ENCODE measurements around the gene AMN.

The AMN gene

GRCh38 chr14:102899516-102899900, 23.0 kb upstream of the AMN start:
- no peak for DNase-seq

DNA sequence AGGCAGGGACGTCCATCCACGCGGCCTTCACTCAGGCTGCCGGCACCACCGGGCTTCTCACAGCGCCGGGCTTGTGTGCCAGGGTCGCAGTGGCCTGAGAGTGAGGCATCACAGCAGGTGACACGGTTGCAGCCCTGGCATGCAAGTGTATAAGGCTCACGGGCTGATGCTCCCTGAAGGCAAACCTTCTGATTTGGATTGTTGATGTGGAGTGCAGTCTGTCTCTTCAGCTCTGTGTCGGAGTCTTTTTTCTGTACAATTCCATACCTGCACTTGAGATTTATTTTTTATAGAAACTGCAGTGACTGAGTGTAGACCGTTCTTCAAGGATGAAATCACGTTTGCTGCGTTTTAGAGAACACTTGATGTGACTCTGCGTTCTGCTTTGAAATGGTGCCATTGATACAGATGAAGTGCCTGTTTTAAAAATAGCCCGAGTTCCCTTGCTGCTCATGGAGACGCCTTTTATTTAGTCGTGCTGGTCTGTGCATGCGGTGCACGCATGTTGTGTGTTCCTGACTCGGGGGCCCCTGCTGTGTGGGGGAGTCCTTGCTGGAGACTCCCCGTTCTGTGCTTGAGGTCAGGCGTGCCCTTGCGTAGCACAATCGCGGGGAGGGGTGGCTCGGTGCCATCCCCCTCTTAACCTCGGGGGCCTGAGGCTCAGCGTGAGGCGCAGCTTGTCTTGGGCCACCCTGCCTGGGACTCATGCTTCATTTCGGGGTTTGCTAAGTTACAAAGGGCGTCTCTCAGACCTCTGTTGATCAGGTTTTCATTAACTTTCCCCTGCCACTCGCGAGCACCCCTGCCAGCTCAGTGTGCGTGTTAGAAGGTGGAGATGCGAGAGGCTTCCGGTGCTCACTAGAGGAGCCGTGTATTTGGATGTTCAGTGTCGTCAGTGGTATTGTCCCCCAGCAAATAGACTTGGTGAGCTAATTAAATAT, 21.6 kb upstream of the AMN start:
- DNase-seq = no peak

DNA sequence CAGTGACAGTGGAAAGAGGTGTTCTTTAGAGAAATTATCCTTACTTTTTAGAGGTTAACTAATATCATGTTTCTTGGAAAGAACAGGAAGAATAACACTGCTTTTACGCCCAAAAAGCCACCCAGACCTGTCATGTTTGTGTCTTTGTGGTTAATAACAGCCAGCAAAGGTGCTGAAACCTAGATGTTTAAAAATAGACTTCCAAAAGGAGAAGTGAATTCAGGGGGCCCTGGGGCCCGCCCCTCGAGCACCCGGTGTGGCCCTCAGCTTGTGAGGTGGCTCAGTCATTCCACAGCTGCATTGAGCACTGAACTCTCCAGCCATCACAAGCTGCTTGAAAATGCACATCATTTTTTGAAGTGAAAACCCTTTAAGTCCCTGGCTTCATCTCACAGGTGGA, 20.8 kb upstream of the AMN start:
- no peak for DNase-seq

DNA sequence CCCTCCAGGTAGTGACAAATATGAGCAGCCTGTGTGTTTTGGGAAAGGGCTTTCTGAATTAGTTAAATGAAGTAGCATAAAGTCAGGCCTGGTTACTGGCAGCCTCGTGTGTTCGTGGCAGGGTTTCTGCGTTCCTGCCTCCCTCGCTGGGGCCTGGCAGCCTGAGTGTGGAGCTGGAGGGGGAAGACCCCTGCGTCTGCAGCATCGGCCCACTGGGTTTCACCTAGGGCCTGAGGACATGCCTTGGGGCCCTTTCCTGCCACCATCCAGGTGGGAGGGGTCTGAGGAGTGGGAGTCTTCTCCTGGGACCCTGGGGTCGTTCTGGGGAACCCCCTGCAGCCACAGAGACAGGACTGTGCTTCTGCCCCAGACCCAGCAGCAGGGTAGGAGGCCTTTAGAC, 20.4 kb upstream of the AMN start:
- no peak for DNase-seq

- no peak for DNase-seq
Observed at GRCh38 chr14:102902523-102903247, 19.8 kb upstream of the AMN start.

GRCh38 chr14:102903248-102903888, 19.1 kb upstream of the AMN start:
- no peak for DNase-seq

GRCh38 chr14:102903889-102904512, 18.5 kb upstream of the AMN start:
- no peak for DNase-seq

DNA sequence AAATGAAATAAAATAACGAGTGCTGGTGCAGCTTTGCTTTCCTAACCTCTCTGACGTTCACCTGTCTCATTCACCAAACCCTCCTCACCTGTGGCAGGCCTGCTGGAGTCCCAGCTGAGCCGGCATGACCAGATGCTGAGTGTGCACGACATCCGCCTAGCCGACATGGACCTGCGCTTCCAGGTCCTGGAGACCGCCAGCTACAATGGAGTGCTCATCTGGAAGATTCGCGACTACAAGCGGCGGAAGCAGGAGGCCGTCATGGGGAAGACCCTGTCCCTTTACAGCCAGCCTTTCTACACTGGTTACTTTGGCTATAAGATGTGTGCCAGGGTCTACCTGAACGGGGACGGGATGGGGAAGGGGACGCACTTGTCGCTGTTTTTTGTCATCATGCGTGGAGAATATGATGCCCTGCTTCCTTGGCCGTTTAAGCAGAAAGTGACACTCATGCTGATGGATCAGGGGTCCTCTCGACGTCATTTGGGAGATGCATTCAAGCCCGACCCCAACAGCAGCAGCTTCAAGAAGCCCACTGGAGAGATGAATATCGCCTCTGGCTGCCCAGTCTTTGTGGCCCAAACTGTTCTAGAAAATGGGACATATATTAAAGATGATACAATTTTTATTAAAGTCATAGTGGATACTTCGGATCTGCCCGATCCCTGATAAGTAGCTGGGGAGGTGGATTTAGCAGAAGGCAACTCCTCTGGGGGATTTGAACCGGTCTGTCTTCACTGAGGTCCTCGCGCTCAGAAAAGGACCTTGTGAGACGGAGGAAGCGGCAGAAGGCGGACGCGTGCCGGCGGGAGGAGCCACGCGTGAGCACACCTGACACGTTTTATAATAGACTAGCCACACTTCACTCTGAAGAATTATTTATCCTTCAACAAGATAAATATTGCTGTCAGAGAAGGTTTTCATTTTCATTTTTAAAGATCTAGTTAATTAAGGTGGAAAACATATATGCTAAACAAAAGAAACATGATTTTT, 17.1 kb upstream of the AMN start:
- DNase-seq = no peak

- no peak for DNase-seq
Observed at GRCh38 chr14:102906616-102907302, 15.7 kb upstream of the AMN start.

DNA sequence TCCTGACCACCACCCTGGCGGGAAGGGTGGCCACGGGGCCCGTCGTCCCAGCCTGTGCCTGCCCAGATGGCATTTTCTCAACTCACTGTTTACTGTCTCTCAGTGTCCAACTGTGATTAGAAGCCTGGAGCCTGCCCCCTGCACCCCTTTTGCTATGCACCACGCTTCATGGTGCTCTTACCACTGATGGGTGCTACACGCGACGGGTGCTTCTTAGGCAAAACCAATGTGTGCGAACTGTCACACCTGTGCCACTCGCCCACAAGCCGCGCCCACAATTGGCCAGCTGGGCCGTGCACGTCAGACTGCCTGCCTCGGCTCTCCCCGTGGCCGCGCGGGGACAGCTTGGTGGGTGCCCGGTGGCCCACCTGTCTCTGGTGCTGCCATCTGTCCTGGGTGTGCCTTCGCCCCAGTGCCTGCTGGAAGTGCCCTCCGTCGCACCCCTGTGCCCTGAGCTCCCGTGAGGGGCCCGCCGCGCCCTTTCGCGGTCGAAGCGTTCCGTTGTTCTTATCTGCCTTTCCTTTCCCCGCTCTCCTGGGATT, 15.1 kb upstream of the AMN start:
- DNase-seq = no peak

DNA sequence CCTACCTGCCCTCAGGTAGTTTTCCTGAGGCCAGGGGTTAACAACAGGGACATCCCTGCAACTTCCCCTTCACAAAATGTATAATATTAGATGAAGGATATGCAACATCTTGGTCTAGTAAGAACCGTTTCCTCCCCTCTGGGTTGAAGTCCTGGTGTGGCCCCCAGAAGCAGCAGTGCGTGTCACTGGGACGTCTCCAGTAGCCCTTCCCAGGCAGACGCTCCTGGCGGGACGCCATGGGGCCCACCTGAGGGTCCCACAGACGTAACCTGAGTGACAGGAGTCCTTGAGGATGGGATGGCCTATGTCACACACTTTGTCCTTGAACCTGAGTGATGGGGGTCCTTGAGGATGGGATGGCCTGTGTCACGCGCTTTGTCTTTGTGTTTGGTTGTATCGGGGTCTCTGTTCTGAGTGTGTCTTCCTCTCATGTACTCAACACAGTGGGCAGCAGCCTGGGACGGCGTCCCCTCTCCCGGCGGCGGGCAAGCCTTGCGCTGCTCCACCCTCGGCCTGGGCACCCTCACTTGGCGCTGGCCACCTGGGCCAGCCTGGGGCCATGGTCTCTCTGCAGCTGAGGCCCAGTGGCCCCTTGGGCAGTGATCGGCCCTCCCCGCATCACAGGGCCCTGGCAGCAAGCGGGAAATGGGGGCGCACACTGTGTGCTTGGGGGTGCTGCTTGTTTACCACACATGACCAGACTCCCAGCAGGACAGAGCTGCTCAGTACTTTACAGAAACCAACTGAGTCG, 14.3 kb upstream of the AMN start:
- DNase-seq = no peak

- no peak for DNase-seq
Observed at GRCh38 chr14:102908766-102909455, 13.6 kb upstream of the AMN start.

GRCh38 chr14:102909462-102909861, 13.0 kb upstream of the AMN start:
- DNase-seq = no peak

GRCh38 chr14:102909911-102910310, 12.6 kb upstream of the AMN start:
- DNase-seq = no peak

- no peak for DNase-seq
Observed at GRCh38 chr14:102910442-102910841, 12.0 kb upstream of the AMN start.

DNA sequence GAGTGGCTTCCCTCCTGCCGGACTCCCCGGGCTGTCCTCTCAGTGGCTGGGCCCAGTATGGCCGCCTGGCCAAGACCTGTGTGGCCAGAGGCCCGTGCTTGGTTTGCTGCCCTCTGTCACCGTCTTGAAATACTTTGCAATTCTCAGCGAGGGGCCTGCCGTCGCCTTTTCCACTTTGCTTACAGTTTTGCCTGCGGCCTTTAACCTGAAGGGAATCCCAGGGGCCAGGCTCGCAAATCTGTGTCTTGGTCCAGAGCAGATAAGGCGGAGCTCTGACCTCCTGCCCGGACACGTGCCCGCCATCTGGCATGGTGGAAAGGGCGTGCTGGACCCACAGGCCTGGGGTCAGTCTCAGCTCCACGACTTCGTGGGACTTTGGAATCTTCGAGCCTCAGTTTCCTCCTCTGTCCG, 10.9 kb upstream of the AMN start:
- no peak for DNase-seq

DNA sequence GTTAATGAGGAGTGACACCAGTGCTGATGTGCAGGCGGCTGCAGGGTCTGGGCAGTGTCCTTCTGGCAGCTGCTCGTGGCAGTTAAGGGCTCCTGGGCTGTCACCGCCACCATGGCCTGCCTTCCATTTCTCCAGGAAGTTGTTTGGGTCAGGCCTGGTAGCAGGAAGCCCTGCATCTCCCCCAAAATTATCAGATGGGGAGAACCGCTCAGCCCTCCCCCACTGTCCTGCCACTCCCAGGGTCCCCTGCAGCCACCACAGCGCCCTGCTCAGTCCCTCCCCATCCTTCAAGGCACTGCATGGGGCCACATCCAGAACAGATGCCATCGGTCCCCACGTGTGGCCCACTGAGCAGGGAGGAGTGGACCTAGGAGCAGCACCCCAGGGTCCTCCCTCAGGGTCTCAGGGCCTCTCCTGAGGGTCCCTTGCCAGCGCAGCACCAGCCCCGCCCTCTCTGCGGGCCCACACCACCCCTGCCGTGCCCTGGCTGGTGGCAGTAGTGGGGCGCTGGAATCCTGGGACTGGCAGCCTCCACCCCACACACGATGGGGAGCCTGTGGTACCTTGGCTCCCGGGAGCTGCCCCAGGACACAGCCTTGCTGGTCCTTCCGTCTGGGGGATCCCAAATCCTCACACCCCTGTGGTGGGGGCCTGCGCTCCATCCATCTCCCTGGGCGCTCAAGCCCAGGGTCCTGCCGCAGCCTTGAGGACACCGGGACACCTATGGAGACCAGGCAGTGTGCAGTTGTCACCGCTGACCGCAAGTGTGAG, 10.3 kb upstream of the AMN start:
- DNase-seq = no peak

DNA sequence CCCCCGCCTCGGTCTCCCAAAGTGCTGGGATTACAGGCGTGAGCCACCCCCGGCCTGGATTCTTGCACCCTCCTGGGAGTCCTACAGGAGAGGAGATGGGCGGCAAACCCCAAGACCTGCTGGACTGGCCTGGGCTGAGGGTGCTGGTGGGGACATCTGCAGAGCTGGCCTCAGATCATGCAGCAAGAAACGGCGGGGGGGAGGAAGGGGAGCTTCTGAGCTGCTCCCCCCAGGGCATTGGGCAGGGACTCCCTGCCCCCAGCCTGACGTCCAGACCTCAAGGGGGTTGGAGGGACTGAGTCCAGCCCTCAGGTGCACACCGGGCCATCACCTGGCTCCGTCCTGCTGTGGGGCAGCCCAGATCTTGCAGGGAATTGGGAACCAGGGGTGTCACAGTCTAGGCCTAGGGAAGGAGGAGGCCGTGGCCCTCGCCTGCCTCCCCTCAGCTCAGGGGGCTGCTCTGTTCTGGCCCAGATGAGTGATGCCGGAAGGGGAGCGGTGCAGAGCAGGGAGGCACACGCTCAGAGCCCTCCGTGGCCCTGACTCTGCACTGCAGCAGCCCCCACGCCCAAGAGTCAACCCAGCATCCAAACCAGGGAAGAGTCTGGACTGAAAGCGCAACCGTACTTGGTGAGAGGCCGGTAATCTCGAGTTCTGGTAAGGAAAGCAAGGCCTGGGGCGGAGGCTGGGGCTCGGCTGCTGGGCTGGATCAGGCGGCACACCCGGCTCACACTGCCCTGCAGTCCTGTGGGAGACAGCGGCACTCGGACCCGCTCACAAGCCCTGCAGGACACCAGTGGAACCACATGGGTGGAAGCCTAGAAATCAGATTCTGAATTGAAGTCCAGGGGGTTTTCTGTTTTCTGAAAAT, 8.9 kb upstream of the AMN start:
- no peak for DNase-seq
